Measurements from ENCODE around the gene TMTC2.

TMTC2 gene

DNA sequence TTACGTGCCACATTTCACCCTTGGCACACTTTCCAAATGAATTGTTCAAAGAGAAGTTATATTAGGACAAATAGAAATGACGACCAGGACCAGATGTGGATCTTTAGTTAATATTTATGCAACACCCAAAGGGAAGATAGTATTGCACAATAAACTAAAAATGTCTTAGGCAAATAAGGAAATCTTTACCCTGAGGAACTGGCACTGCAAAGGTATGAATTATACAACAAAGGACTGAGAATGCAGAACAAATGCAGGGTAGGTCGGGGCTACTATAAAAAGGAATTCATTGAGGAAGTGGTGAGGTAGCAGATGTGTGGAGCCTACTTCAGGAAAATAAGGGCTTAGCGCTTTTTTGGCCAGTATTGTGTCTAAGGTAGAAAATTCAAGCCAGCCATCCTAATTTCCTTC lies 3.9 kb upstream of the TMTC2 start:
- DNase-seq: peak; percentile 7 to 48

DNA sequence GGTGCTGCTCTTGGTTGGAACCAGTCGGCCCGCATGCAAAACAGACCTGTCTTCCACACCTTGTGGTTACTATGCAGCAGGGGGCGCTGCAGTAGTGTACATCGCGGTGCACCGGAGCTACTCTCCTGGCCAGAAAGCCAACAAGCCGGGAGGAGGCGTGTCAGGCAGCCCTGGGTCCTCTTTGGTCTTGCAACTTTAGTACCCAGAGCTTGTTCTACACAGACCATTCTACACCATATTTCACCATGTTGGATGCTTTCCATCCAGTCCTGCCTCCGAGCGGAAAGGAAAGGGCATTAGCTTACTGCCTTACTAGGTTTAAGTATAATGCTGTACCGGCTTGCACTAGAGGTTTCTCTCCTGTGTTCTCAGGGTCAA lies 927 bp upstream of the TMTC2 start:
- peak; percentile 89 to 92 for DNase-seq

GRCh38 chr12:82687021-82688011 lies 610 bp downstream of the TMTC2 start:
- DNase-seq: peak in 1 of 2 donors; percentile 19

DNA sequence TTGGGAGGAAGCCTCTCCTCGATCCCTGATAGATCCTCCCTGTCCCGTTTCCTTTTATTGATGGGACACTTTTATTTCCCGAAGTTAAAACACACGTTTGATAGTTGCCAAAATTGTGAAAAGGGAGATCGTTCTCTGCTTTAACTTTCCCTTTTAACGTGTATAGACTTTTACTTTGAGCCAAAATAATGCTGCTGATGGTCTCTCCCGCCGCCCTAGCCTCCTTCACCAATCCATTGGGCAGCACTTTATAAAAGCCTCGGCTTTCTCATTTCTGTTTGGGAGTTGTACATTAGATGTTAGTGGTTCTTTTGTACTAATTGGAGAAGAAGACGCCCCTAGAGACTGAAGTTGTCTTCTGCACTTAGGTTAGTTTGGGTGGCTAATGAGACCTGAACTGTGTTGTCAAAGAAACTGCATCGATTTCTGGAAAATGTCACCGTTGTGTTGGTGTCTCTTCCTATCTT lies 1.4 kb downstream of the TMTC2 start:
- DNase-seq: no peak

GRCh38 chr12:82688596-82688995 lies 1.9 kb downstream of the TMTC2 start:
- no peak for DNase-seq

DNA sequence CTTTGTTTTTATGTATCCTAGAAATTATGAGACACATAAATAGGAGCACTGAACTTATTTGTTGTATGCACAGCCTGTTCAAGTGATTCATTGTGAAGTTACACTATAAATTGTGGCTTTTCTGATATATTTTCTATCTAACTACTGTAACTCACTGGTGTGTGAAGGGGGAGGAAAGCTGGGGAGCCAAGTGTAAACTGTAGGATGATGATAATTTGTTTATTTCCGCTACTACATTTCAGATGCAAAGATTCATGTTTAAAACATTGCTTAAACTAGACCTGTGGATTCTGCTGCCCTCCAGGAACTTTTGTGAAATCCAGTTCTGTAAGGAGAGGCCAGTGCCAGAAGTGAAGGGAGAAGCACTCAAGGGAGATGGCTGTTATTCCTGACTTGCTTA lies 3.3 kb downstream of the TMTC2 start:
- DNase-seq: no peak

DNA sequence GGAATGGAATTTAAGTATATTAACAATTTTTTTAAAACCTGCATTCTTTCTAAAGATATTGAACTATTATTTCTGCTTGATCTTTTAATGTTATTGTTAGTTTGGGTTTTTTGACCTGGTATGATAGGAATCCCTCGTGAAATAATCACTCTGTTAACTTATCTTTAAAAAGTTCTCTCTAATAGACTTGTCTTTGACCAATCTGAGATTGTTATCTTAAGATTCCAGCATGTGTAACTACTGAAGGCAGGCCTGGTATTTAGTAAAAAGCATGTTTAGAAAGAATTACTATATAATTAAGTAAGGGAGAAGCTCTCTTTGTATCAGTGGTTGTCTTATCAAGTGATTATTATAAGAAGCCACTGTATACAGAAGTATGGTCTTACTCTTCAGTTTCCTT lies 4.8 kb downstream of the TMTC2 start:
- DNase-seq: no peak

DNA sequence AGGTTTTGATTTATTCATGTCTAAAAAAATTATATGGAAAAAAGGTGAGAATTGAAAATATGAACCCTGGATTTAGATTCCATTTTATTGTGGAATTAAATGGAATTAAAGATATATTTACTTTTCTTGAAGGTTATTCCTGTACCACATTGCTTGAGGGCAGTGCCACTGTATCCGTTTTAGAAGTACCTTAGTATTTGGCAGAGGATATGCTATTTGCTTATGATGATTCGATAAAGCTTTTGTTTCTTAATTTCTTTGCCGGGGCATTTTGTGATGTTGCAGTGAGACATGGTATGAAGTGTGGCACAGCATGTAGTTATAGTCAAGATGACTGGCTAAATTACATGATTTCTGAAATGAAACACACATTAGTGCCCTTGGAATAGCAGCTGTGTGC lies 7.6 kb downstream of the TMTC2 start:
- DNase-seq: no peak

- no peak for DNase-seq
These were observed 8.3 kb downstream of the TMTC2 start for GRCh38 chr12:82694970-82695369.

GRCh38 chr12:82695531-82695930 lies 8.8 kb downstream of the TMTC2 start:
- DNase-seq: no peak

DNA sequence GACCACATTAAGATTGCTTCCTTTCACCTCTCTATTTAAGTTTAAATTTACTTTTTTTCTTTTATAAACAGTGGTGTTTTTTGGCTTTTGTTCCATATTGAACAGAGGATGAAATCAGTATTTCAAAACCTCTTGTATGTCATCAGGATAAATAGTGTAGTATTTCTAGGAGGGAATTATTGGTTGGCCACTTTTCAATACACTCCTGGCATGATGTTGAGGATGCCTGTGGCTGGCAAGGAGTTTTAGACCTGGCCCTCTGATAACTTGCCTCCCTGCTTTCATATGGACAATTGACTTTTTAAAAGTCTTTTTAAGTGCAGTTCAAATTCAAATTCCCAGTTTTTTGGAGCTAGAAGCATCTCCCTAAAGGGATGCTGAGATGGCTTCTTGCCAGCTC lies 9.8 kb downstream of the TMTC2 start:
- DNase-seq: no peak

GRCh38 chr12:82698708-82699564 lies 12.2 kb downstream of the TMTC2 start:
- DNase-seq: no peak

- no peak for DNase-seq
These were observed 19.1 kb downstream of the TMTC2 start for GRCh38 chr12:82705774-82706173.

DNA sequence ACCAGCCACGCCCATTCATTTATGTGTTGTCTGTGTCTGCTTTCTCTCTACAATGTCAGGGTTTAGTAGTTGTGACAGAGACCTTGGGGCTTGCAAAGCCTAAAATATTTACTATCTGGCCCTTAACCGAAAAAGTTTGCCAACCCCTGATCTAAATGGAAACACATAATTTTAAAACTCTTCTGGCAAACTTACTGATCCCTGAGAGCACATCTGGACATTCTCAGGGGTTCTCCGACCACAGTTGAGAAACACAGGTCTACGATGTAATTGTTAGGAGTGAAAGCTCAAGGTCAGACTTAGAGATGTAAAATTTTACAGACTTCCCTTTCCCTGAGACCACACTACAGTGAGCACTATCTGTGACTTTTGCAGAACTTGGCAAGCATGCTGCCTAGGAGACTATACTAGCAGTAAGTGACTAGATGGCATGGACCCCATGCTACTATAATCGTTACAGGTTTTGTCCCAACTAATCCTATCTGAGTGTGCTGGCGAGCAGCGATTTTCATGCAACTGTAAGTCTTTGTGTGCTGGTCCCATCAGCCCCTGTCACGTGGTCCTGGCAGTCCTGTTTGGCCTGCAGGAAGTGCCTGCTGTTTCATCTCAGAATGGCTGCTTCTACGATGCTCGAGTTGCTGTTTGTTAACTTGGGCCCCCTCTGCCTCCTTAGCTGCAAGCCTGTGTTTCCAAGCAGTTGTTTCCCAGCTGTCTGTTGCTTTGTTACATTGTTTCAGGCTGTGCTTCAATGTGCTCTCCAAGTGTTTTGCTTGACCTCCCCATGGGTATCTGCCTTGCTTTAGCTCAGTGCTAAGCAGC lies 21.6 kb downstream of the TMTC2 start:
- no peak for DNase-seq

DNA sequence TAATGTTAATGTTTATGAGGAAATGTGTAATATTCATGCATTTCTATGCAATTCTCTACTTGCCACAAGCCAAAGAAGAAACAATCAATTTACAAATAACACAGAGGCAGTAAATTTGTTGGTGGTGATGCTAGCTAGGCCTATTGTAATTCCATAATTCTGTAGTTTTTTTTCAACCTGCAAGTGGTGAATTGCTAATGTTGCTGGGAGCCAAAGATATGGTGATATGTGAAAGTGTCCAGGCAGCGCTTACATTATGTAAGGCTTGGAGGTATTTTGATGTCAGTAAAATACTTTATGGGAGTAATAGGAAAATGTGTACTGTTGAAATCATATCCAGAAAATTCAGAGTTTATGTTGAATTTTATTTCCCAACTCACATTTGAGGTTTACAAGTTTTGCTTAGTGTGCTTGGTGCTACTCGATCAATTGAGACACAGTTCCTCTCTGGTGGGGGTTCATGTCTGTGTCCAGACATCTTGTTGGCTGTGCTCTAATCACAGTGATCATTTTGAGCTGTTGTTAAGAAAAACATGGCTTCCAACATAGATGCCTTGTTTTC lies 23.2 kb downstream of the TMTC2 start:
- DNase-seq: no peak

DNA sequence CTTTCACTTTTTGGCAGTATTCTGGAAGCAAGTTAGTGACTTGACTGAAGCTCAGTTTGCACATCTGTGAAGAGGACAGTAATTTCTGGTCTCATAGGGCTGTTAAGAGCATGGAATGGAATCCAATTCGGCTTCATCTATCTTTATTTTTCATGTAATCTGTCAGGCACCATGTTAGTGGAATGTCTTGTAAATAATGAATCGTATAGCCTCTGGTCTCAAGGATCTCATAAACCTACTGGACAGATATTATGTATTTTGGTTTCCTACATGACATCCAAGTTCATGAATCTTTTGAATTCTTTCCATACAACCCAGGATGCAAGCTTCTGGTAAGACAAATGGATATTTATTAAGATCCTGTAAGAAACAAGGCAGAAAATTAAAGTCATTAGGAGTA lies 24.0 kb downstream of the TMTC2 start:
- DNase-seq: no peak

DNA sequence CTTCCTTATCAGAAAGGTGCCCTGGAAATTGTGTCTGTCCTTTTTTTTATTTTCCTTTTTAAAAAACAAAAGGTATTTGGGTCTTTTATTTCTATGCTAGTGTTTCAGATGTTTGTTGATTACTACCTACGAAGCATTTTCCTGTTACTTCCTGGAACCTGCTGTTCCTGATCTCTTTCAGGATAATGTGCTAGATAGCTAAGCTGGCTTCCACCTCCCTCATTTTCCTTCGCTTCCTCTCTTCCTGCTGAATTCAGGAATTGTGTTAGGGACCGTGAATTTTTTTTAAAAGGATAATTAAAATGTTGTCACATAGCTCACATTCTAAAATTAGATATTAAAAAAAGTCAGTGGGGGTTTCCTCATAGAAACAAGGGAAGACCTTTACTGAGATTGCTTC lies 27.7 kb downstream of the TMTC2 start:
- no peak for DNase-seq

DNA sequence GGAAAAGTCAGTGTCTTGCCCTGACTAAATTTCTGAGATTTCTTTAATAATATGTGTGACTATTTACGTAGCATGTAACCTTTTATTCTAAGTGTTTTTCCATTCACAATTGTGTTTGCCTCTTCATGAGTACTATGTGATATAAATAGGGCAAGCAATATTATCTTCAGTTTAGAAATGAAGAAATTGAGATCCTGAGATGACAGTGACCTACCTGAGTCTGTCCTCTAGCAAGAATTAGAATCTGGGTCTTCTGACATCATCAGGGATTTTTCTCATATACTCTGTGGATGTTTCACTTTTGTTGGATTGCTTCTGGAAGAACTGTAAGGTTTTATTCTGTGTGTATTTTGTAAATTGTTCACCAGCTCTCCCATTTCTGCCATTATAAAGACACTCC lies 35.0 kb downstream of the TMTC2 start:
- DNase-seq: no peak

GRCh38 chr12:82723093-82723492 lies 36.4 kb downstream of the TMTC2 start:
- DNase-seq: no peak

GRCh38 chr12:82723891-82724290 lies 37.2 kb downstream of the TMTC2 start:
- no peak for DNase-seq

GRCh38 chr12:82725741-82726140 lies 39.0 kb downstream of the TMTC2 start:
- DNase-seq: no peak

GRCh38 chr12:82727886-82728285 lies 41.2 kb downstream of the TMTC2 start:
- DNase-seq: no peak
